NK-92 (cell line): ENCODE data around the gene TMIE.
"Not testable (repeated sequence)": the region's sequence is repeated elsewhere in the genome, so short reads cannot be mapped to it uniquely, and the experiment has no call there.

Experiments used
- DNase-seq: peaks from one replicate; lab custom pipeline; 2025; ENCODE audit not compliant: unreplicated experiment; lab: John Stamatoyannopoulos, UW

Gene TMIE

GRCh38 chr3:46719044-46719565, 17.9 kb downstream of the TMIE start:
- no peak for DNase-seq

- DNase-seq, result no peak
Measured at GRCh38 chr3:46719735-46720271, 18.6 kb downstream of the TMIE start.

GRCh38 chr3:46721009-46721408, 19.8 kb downstream of the TMIE start:
- DNase-seq, result no peak

GRCh38 chr3:46722443-46722842, 21.3 kb downstream of the TMIE start:
- DNase-seq, result no peak

- DNase-seq, result no peak
Measured at GRCh38 chr3:46724424-46724823, 23.2 kb downstream of the TMIE start.

GRCh38 chr3:46725621-46726314, 24.6 kb downstream of the TMIE start:
- no peak for DNase-seq

- DNase-seq, result no peak
Measured at GRCh38 chr3:46729038-46729437, 27.8 kb downstream of the TMIE start.

GRCh38 chr3:46730819-46731218, 29.6 kb downstream of the TMIE start:
- no peak for DNase-seq

GRCh38 chr3:46731795-46732194, 30.6 kb downstream of the TMIE start:
- no peak for DNase-seq

GRCh38 chr3:46733026-46733800, 32.0 kb downstream of the TMIE start:
- DNase-seq, result no peak

- DNase-seq, result no peak
Measured at GRCh38 chr3:46734773-46735172, 33.6 kb downstream of the TMIE start.

GRCh38 chr3:46736006-46736872, 35.0 kb downstream of the TMIE start:
- DNase-seq, result no peak

- no peak for DNase-seq
Measured at GRCh38 chr3:46737329-46737731, 36.1 kb downstream of the TMIE start.

GRCh38 chr3:46739565-46739964, 38.4 kb downstream of the TMIE start:
- DNase-seq, result not testable (repeated sequence)

GRCh38 chr3:46742992-46743585, 41.9 kb downstream of the TMIE start:
- DNase-seq, result no peak

GRCh38 chr3:46746711-46747110, 45.5 kb downstream of the TMIE start:
- DNase-seq, result no peak

GRCh38 chr3:46748170-46748569, 47.0 kb downstream of the TMIE start:
- no peak for DNase-seq

- DNase-seq, result no peak
Measured at GRCh38 chr3:46749129-46749528, 47.9 kb downstream of the TMIE start.

- no peak for DNase-seq
Measured at GRCh38 chr3:46750555-46751038, 49.4 kb downstream of the TMIE start.

- DNase-seq, result not testable (repeated sequence)
Measured at GRCh38 chr3:46753127-46753526, 51.9 kb downstream of the TMIE start.

- DNase-seq, result no peak
Measured at GRCh38 chr3:46755646-46756045, 54.5 kb downstream of the TMIE start.
